Epithelial cell of proximal tubule (primary cell): Measurements from ENCODE around the gene MEGF10. TPM values are rescaled to one million over a fixed set of nuclear protein-coding genes. Genes with fewer than 3 reads are reported as not detected.

ENCODE experiments used
- DNase-seq: peaks from one replicate; pipeline ENCODE4 v3.0.0-alpha.2; 2011; ENCODE audit warnings: low read depth
- H3K4me3 ChIP-seq: 2 replicates; pipeline ENCODE4 v1.5.1; 2011; ENCODE audit warnings: low read depth, mild to moderate bottlenecking, low read length
- CTCF ChIP-seq: conservative IDR thresholded peaks from 2 replicates; pipeline ENCODE4 v1.5.1; 2012; ENCODE audit warnings: low read depth, mild to moderate bottlenecking, low read length
- total RNA-seq: library from RNA; depleted of rRNA; stranded (reverse); fragments of >200 nt; gene quantifications from 2 replicates; pipeline ENCODE4 v1.2.3, GENCODE V29; 2015

Gene MEGF10
- total RNA-seq, 1 donor from 2014 or later = 0.52 TPM

GRCh38 chr5:127399068-127399467 is 108.5 kb downstream of the MEGF10 start:
- no peak for TF ChIP-seq CTCF
- H3K4me3 ChIP-seq = no peak overlapping the region
- no peak for DNase-seq

GRCh38 chr5:127400539-127400938 is 109.9 kb downstream of the MEGF10 start:
- no peak overlapping the region for H3K4me3 ChIP-seq
- TF ChIP-seq CTCF = no peak
- no peak for DNase-seq

GRCh38 chr5:127400946-127401670 is 110.5 kb downstream of the MEGF10 start:
- TF ChIP-seq CTCF = no peak
- no peak for DNase-seq
- H3K4me3 ChIP-seq = no peak overlapping the region

- no peak overlapping the region for H3K4me3 ChIP-seq
- DNase-seq = no peak
- no peak for TF ChIP-seq CTCF
Measured at GRCh38 chr5:127402361-127402760, 111.8 kb downstream of the MEGF10 start.

- no peak for TF ChIP-seq CTCF
- no peak overlapping the region for H3K4me3 ChIP-seq
- no peak for DNase-seq
Measured at GRCh38 chr5:127404190-127404589, 113.6 kb downstream of the MEGF10 start.

GRCh38 chr5:127406326-127407121 is 115.9 kb downstream of the MEGF10 start:
- no peak for TF ChIP-seq CTCF
- no peak for DNase-seq
- no peak overlapping the region for H3K4me3 ChIP-seq
